ENCODE measurements around the gene ACAP2. TPM values are rescaled to one million over a fixed set of nuclear protein-coding genes. Genes with fewer than 3 reads are reported as not detected.
"Not testable (repeated sequence)": the region's sequence is repeated elsewhere in the genome, so short reads cannot be mapped to it uniquely, and the experiment has no call there.

ACAP2 gene
- total RNA-seq, 1 experiment from 2014 or later: 57.9 TPM

DNA sequence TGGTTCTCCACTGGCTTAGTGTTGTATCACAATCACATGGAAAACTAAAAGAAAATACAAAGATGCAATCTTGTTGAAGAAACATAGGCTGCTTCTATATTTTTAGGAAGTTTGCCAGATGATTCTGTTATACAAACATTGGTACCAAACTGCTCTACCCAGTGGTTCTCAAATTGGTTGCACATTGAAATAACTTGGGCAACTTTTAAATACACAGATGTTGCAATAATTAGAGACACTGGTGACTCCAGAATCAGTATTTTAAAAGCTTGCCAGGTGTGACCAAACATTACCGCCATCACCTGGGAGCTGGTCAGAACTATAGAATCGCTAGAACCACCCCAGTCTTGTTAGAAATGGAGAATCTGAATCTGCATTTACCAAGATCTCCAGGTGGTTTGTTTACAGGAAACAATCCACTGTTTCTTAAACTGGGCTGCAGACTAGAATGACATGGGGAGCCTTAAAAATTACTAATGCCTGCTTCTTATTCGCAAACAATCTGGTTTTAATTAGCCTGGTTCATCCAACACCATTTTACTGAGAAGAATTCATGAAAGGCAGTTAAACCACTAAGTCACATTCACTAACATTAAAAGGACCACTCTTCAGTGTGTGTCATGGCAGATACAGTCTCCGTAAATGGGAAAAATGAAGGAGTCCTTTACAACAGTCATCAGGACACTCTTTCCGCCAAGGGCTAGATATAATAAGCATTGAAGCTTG is 76.5 kb downstream of the ACAP2 start:
- no peak for TF ChIP-seq TCF7L2 (IDR thresholded peaks at IDR 0.05; ENCODE audit: low read depth, low read length)
- TF ChIP-seq, protein P1, sequence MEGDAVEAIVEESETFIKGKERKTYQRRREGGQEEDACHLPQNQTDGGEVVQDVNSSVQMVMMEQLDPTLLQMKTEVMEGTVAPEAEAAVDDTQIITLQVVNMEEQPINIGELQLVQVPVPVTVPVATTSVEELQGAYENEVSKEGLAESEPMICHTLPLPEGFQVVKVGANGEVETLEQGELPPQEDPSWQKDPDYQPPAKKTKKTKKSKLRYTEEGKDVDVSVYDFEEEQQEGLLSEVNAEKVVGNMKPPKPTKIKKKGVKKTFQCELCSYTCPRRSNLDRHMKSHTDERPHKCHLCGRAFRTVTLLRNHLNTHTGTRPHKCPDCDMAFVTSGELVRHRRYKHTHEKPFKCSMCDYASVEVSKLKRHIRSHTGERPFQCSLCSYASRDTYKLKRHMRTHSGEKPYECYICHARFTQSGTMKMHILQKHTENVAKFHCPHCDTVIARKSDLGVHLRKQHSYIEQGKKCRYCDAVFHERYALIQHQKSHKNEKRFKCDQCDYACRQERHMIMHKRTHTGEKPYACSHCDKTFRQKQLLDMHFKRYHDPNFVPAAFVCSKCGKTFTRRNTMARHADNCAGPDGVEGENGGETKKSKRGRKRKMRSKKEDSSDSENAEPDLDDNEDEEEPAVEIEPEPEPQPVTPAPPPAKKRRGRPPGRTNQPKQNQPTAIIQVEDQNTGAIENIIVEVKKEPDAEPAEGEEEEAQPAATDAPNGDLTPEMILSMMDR (IDR thresholded peaks at IDR 0.05): no peak
- TF ChIP-seq POLR2AphosphoS5 (IDR thresholded peaks at IDR 0.05; ENCODE audit: low read depth, low read length): no peak
- no peak for TF ChIP-seq SIN3A (IDR thresholded peaks at IDR 0.05; ENCODE audit: borderline replicate concordance, insufficient read depth, low read depth, low read length)
- TF ChIP-seq, protein P2, sequence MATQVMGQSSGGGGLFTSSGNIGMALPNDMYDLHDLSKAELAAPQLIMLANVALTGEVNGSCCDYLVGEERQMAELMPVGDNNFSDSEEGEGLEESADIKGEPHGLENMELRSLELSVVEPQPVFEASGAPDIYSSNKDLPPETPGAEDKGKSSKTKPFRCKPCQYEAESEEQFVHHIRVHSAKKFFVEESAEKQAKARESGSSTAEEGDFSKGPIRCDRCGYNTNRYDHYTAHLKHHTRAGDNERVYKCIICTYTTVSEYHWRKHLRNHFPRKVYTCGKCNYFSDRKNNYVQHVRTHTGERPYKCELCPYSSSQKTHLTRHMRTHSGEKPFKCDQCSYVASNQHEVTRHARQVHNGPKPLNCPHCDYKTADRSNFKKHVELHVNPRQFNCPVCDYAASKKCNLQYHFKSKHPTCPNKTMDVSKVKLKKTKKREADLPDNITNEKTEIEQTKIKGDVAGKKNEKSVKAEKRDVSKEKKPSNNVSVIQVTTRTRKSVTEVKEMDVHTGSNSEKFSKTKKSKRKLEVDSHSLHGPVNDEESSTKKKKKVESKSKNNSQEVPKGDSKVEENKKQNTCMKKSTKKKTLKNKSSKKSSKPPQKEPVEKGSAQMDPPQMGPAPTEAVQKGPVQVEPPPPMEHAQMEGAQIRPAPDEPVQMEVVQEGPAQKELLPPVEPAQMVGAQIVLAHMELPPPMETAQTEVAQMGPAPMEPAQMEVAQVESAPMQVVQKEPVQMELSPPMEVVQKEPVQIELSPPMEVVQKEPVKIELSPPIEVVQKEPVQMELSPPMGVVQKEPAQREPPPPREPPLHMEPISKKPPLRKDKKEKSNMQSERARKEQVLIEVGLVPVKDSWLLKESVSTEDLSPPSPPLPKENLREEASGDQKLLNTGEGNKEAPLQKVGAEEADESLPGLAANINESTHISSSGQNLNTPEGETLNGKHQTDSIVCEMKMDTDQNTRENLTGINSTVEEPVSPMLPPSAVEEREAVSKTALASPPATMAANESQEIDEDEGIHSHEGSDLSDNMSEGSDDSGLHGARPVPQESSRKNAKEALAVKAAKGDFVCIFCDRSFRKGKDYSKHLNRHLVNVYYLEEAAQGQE (IDR thresholded peaks at IDR 0.05; ENCODE audit: insufficient read depth in 1 of 2, low read depth in 2 of 2, low read length in 1 of 2): no peak
- Histone ChIP-seq H3K9me3 (ENCODE audit: control insufficient read depth, insufficient read depth, low read depth, low read length) (no peaks in the 10 kb centered on the region), H3K27me3 (ENCODE audit: control insufficient read depth, insufficient read depth, low read length) (no peaks in the 10 kb centered on the region), H3K4me3 (ENCODE audit: low read depth in 2 of 2, low read length in 2 of 2) (no peak overlapping the region), H3K4me1 (ENCODE audit: control insufficient read depth, insufficient read depth, low read length) (no peaks in the 10 kb centered on the region), H3K27ac (ENCODE audit: low read length) (no peak overlapping the region), H3K36me3 (ENCODE audit: control insufficient read depth, insufficient read depth, low read length) (no peaks in the 10 kb centered on the region)
- intact Hi-C loops (cut with micrococcal nuclease; ENCODE audit: unreplicated experiment): no loop called here
- POLR2A ChIA-PET: no interaction called here
- in situ Hi-C loops (cut with HindIII; ENCODE audit: low pct_unique_long_range_greater_than_20kb, low sequenced_read_pairs): no loop called here
- no peak for DNase-seq (ENCODE audit: low read depth, low spot score)
- CTCF ChIA-PET: no interaction called here
- ATAC-seq: no peak
- no TSS peak for BruUV-seq (replicated peaks)

DNA sequence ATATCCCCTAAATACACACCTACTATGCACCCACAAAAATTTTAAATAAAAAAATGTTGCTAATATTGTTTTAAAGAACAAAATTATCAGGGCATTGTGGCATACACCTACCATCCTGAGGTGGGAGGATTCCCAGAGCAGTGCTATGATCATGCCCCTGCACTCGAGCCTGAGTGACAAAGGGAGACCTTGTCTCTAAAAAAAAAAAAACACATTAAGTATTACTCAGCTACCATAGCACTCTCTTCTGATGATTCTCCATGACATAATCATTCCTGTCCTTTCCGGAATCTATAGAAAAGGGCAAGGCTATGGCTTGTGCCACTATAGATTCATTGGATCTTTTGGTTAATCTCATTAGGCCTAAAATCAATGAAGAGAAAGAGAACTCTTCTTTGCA is 77.4 kb downstream of the ACAP2 start:
- DNase-seq (ENCODE audit: low read depth, low spot score): no peak
- ChIA-PET POLR2A (no interaction called here), CTCF (no interaction called here)
- H3K36me3 ChIP-seq (ENCODE audit: control insufficient read depth, insufficient read depth, low read length): no peaks in the 10 kb centered on the region
- H3K4me1 ChIP-seq (ENCODE audit: control insufficient read depth, insufficient read depth, low read length): no peaks in the 10 kb centered on the region
- no peaks in the 10 kb centered on the region for H3K27me3 ChIP-seq (ENCODE audit: control insufficient read depth, insufficient read depth, low read length)
- ATAC-seq: no peak
- no TSS peak for BruUV-seq (replicated peaks)
- TF ChIP-seq POLR2AphosphoS5 (IDR thresholded peaks at IDR 0.05; ENCODE audit: low read depth, low read length) (no peak), SIN3A (IDR thresholded peaks at IDR 0.05; ENCODE audit: borderline replicate concordance, insufficient read depth, low read depth, low read length) (no peak), TCF7L2 (IDR thresholded peaks at IDR 0.05; ENCODE audit: low read depth, low read length) (no peak)
- TF ChIP-seq, protein P2 (IDR thresholded peaks at IDR 0.05; ENCODE audit: insufficient read depth in 1 of 2, low read depth in 2 of 2, low read length in 1 of 2): no peak
- TF ChIP-seq, protein P1 (IDR thresholded peaks at IDR 0.05): no peak
- H3K9me3 ChIP-seq (ENCODE audit: control insufficient read depth, insufficient read depth, low read depth, low read length): no peaks in the 10 kb centered on the region
- no peak overlapping the region for H3K27ac ChIP-seq (ENCODE audit: low read length)
- intact Hi-C loops (cut with micrococcal nuclease; ENCODE audit: unreplicated experiment) (no loop called here), in situ Hi-C loops (cut with HindIII; ENCODE audit: low pct_unique_long_range_greater_than_20kb, low sequenced_read_pairs) (no loop called here)
- no peak overlapping the region for H3K4me3 ChIP-seq (ENCODE audit: low read depth in 2 of 2, low read length in 2 of 2)

DNA sequence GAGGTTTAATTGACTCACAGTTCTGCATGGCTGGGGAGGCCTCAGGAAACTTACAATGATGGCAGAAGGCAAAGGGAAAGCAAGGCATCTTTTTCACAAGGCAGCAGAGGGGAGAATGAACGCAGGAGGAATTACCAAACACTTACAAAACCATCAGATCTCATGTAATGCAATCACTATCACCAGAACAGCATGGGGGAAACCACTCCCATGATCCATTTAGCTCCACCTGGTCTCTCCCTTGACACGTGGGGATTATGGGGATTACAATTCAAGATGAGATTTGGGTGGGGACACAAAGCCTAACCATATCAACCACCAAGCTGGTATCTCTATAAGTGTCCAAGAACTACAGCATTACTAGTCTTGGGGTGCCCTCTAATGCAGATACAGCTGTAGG is 85.0 kb downstream of the ACAP2 start:
- H3K9me3 ChIP-seq (ENCODE audit: control insufficient read depth, insufficient read depth, low read depth, low read length); BruUV-seq (replicated peaks); ATAC-seq; H3K36me3 ChIP-seq (ENCODE audit: control insufficient read depth, insufficient read depth, low read length); H3K27me3 ChIP-seq (ENCODE audit: control insufficient read depth, insufficient read depth, low read length); H3K4me1 ChIP-seq (ENCODE audit: control insufficient read depth, insufficient read depth, low read length); intact Hi-C loops (cut with micrococcal nuclease; ENCODE audit: unreplicated experiment); H3K4me3 ChIP-seq (ENCODE audit: low read depth in 2 of 2, low read length in 2 of 2); POLR2A ChIA-PET; DNase-seq (ENCODE audit: low read depth, low spot score); H3K27ac ChIP-seq (ENCODE audit: low read length); CTCF ChIA-PET; in situ Hi-C loops (cut with HindIII; ENCODE audit: low pct_unique_long_range_greater_than_20kb, low sequenced_read_pairs): not testable (repeated sequence)
